Body of pancreas (tissue), 4 donors: ENCODE results near the gene THSD7B.

Experiments
- POLR2A ChIP-seq, 3 donors: fragments of 450-650 bp; IDR thresholded peaks; one replicate each; pipeline ENCODE4 v1.6.1; 2016; ENCODE audit warnings: antibody characterized with exemption in 3 of 3, mild to moderate bottlenecking in 2 of 3
- TF ChIP-seq, protein P1 (sequence below), 7 experiments: fragments of 450-650 bp in 4 of 7; fragments of 200-600 bp in 3 of 7; sonication (generic) in 3 of 7; IDR thresholded peaks; one replicate each; pipeline ENCODE4 v1.5.1; 2016 to 2019; ENCODE audit warnings: antibody characterized with exemption in 7 of 7

DNA sequence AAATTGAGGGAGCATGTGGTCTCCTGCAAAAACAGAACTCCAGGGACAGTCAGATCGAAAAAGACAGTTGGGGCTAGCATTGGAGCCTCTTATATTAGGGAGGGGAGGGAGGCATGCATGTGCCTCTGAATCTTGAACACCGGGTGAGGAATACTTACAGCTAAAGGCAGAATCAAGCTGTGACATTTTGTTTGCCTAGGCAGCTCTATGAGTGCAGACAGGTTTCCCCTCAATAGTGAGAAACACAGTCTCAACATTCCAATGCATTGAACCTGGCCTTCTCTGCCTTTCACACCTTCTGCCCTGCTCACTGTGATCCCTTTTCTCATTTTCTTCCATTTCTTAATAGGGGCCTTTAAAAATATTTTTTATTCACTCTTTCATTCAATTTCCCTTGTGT, 140.4 kb downstream of the THSD7B start:
- TF ChIP-seq POLR2A (IDR thresholded peaks at IDR 0.05): no peak
- TF ChIP-seq, protein P1, sequence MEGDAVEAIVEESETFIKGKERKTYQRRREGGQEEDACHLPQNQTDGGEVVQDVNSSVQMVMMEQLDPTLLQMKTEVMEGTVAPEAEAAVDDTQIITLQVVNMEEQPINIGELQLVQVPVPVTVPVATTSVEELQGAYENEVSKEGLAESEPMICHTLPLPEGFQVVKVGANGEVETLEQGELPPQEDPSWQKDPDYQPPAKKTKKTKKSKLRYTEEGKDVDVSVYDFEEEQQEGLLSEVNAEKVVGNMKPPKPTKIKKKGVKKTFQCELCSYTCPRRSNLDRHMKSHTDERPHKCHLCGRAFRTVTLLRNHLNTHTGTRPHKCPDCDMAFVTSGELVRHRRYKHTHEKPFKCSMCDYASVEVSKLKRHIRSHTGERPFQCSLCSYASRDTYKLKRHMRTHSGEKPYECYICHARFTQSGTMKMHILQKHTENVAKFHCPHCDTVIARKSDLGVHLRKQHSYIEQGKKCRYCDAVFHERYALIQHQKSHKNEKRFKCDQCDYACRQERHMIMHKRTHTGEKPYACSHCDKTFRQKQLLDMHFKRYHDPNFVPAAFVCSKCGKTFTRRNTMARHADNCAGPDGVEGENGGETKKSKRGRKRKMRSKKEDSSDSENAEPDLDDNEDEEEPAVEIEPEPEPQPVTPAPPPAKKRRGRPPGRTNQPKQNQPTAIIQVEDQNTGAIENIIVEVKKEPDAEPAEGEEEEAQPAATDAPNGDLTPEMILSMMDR (IDR thresholded peaks at IDR 0.05): no peak
